Measurements from ENCODE around the gene SOS2.

DNA sequence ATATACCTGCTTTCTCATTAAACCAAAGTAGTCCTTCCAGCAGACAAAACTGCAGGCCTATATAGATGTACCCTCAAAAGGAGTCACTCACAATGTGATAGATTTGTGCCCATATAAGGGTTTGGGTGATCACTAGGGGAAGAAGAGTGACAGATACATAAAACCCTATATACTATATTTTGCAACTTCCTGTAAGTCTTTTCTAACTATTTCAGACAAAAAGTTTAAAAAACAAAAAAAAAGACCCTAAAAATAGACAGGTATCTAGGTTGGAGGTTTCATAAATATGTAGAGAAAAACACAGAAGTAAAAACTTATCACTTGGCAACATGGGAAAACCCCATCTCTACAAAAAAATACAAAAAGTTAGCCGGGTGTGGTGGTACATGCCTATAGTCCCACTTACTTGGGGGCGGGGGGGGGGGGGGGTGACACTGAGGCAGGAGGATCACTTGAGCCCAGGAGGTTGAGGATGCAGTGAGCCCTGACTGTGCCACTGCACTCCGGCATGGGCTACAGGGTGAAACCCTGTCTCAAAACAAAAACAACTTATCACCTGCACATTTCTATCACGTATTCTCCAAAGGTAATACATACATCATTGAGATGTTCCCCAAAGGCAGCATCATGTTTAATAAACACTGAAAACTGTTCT, 117.9 kb downstream of the SOS2 start:
- TF ChIP-seq, protein P1, sequence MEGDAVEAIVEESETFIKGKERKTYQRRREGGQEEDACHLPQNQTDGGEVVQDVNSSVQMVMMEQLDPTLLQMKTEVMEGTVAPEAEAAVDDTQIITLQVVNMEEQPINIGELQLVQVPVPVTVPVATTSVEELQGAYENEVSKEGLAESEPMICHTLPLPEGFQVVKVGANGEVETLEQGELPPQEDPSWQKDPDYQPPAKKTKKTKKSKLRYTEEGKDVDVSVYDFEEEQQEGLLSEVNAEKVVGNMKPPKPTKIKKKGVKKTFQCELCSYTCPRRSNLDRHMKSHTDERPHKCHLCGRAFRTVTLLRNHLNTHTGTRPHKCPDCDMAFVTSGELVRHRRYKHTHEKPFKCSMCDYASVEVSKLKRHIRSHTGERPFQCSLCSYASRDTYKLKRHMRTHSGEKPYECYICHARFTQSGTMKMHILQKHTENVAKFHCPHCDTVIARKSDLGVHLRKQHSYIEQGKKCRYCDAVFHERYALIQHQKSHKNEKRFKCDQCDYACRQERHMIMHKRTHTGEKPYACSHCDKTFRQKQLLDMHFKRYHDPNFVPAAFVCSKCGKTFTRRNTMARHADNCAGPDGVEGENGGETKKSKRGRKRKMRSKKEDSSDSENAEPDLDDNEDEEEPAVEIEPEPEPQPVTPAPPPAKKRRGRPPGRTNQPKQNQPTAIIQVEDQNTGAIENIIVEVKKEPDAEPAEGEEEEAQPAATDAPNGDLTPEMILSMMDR (IDR thresholded peaks at IDR 0.05 in 8 of 11, conservative IDR thresholded peaks at IDR 0.05 in 3 of 11): no peak
- TF ChIP-seq POLR2A (IDR thresholded peaks at IDR 0.05): no peak
- TF ChIP-seq POLR2AphosphoS5 (IDR thresholded peaks at IDR 0.05): no peak

Data from spleen (tissue), 7 donors.